ENCODE results near the gene COL5A3.

Gene COL5A3

GRCh38 chr19:9986787-9987281 lies 23.5 kb downstream of the COL5A3 start:
- DNase-seq (ENCODE audit: low read depth), result peak; percentile 44
- TF ChIP-seq CTCF (IDR thresholded peaks at IDR 0.05; ENCODE audit: low read length, missing control alignments), result no peak
- no peak overlapping the region for H3K4me3 ChIP-seq (replicated peaks; ENCODE audit: low read depth, low read length)

DNA sequence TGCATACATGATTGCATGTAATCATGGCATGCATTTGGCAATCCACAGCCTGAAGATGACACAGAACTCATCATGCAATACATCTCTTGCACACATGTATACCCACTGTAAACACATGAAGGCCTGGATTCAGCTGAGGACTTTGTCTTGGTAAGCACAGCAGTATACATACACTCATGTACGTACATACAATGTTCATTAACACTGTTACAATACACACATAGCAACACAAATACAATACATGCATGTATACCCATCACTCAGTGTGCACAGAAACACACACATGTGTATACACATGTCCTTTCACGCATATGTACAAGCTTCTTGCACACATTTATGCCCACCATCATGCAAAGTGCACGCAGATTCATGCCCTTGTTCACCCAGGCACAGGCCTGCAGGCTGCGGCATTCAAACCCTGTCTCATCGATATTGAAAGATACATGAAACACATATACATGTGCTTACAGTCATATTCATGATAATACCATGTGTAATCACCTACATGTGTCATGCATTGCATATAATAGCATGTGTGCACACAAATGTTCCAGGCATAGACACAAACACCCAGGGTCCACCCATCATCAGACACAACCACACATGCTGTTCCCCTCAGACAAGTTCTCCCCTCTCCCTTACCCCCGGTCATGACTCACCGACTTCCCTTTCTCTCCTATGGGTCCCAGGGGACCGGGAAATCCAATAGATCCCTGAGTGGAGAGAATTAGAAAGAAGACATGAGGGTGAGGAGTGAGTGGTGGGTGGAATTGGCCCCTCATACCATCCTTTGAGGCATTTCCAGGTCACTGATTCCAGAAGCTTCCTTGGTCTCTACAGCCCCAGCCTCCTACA lies 28.7 kb downstream of the COL5A3 start:
- DNase-seq (ENCODE audit: low read depth), result peak; percentile 11
- H3K4me3 ChIP-seq (replicated peaks; ENCODE audit: low read depth, low read length), result no peak overlapping the region
- TF ChIP-seq CTCF (IDR thresholded peaks at IDR 0.05; ENCODE audit: low read length, missing control alignments), result no peak

DNA sequence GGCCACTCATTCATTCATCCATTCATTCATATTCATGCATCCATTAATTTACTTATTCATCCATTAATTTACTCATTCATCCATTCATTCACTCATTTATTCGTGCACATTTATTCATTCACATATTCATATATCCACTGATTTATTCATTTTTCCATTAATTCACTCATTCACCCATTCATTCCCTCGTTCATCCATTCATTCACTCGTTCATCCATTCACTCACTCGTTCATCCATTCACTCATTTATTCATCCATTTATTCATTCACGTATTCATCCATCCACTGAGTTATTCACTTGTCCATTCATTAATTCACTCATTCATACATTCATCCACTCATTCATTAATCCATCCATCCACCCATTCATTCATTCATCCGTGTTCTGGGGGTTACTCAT lies 38.2 kb downstream of the COL5A3 start:
- no peak for TF ChIP-seq CTCF (IDR thresholded peaks at IDR 0.05; ENCODE audit: low read length, missing control alignments)
- no peak overlapping the region for H3K4me3 ChIP-seq (replicated peaks; ENCODE audit: low read depth, low read length)

GRCh38 chr19:9971166-9971897 lies 39.0 kb downstream of the COL5A3 start:
- DNase-seq (ENCODE audit: low read depth), result no peak
- no peak for TF ChIP-seq CTCF (IDR thresholded peaks at IDR 0.05; ENCODE audit: low read length, missing control alignments)
- H3K4me3 ChIP-seq (replicated peaks; ENCODE audit: low read depth, low read length), result no peak overlapping the region

More for the DNA sequence above, 38.2 kb downstream of the COL5A3 start:
- DNase-seq (ENCODE audit: low read depth), result no peak

DNA sequence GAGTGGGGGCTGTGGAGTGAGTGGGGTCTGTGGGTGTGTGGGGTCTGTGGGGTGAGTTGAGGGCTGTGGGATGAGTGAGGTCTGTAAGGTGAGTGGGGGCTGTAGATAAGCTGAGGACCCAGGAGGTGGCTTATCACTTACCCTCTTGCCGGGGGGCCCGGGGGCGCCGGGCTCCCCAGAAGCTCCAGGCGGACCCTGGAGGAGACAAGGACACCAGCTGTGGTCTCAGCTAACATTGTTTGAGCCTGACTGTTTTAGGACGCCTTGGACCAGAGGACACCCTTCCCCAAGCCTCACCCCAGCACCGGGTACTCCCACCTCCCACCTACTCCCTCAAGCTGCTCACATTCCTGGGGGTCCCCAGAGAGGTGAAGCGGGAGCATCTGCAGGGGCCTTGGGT lies 39.8 kb downstream of the COL5A3 start:
- TF ChIP-seq CTCF (IDR thresholded peaks at IDR 0.05; ENCODE audit: low read length, missing control alignments), result no peak
- no peak for DNase-seq (ENCODE audit: low read depth)
- no peak overlapping the region for H3K4me3 ChIP-seq (replicated peaks; ENCODE audit: low read depth, low read length)

DNA sequence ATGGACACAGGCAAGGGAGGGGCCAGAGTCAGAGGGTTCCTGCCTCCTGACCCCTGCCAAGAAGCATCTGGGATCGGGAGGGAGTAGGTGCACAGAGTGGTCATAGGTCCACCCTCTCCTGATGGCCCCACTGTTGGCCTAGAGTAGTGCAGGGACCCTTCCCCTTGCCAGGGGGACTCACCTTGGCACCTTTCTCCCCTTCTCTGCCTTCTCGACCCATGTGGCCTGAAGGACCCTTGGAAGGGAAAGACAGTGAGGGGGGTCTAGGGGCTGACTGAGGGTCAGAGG lies 40.7 kb downstream of the COL5A3 start:
- no peak for TF ChIP-seq CTCF (IDR thresholded peaks at IDR 0.05; ENCODE audit: low read length, missing control alignments)
- H3K4me3 ChIP-seq (replicated peaks; ENCODE audit: low read depth, low read length), result no peak overlapping the region
- DNase-seq (ENCODE audit: low read depth), result no peak

All from fibroblast of pulmonary artery (primary cell).